Caco-2 (cell line): Measurements from ENCODE around the gene GCH1. TPM values are rescaled to one million over a fixed set of nuclear protein-coding genes. Genes with fewer than 3 reads are reported as not detected.

Experiments used
- BruUV-seq: library from RNA; stranded (reverse); fragments of 400-500 nt; replicated peaks from 2 replicates; lab custom pipeline; 2021; lab: Mats Ljungman, UMichigan
- CTCF ChIA-PET: fragments of 300-600 bp; sonication (Branson Sonifier 250); formaldehyde crosslinking; loops from one replicate; lab custom pipeline; 2022; ENCODE audit warnings: antibody characterized with exemption; lab: Charles Lee
- POLR2A ChIA-PET: fragments of 300-600 bp; sonication (Branson Sonifier 250); formaldehyde crosslinking; loops from one replicate; lab custom pipeline; 2022; ENCODE audit warnings: antibody characterized with exemption; lab: Charles Lee
- DNase-seq, 2 experiments: peaks; one replicate each; pipeline versions ENCODE4 v3.0.0 to v3.0.0-alpha.2; 2020 to 2022
- H3K27me3 ChIP-seq: replicated peaks from 2 replicates; pipeline ENCODE4 v1.6.0; 2011; ENCODE audit warnings: low read length; ENCODE audit not compliant: control insufficient read depth, insufficient read depth
- H3K36me3 ChIP-seq: 2 replicates; pipeline ENCODE4 v1.5.1; 2011; ENCODE audit warnings: low read length; ENCODE audit not compliant: control insufficient read depth, insufficient read depth
- H3K4me1 ChIP-seq: fragments of 250-450 bp; sonication (Bioruptor Pico); 2 replicates; pipeline ENCODE4 v1.5.1; 2020; ENCODE audit warnings: mild to moderate bottlenecking
- H3K4me3 ChIP-seq: 2 replicates; pipeline ENCODE4 v1.5.1; 2011; ENCODE audit warnings: low read depth, mild to moderate bottlenecking, control low read depth, low read length
- H3K9me3 ChIP-seq: fragments of 250-450 bp; sonication (Bioruptor Pico); 2 replicates; pipeline ENCODE4 v1.5.1; 2020; ENCODE audit warnings: mild to moderate bottlenecking, moderate library complexity
- H3K27ac Mint-ChIP-seq: one replicate; pipeline ENCODE4 v1.8.0; 2022; ENCODE audit warnings: mixed read lengths; ENCODE audit not compliant: unreplicated experiment
- H3K27me3 Mint-ChIP-seq: one replicate; pipeline ENCODE4 v1.8.0; 2022; ENCODE audit warnings: mixed read lengths; ENCODE audit not compliant: insufficient read depth, unreplicated experiment
- H3K36me3 Mint-ChIP-seq: one replicate; pipeline ENCODE4 v1.8.0; 2022; ENCODE audit warnings: mild to moderate bottlenecking, mixed read lengths; ENCODE audit not compliant: insufficient read depth, unreplicated experiment
- H3K4me1 Mint-ChIP-seq: one replicate; pipeline ENCODE4 v1.8.0; 2022; ENCODE audit warnings: low read depth, mixed read lengths; ENCODE audit not compliant: unreplicated experiment
- H3K4me3 Mint-ChIP-seq: one replicate; pipeline ENCODE4 v1.8.0; 2022; ENCODE audit warnings: mild to moderate bottlenecking, moderate library complexity, mixed read lengths; ENCODE audit not compliant: unreplicated experiment
- H3K9me3 Mint-ChIP-seq: one replicate; pipeline ENCODE4 v1.8.0; 2022; ENCODE audit warnings: mixed read lengths; ENCODE audit not compliant: unreplicated experiment
- CTCF ChIP-seq, 2 experiments: fragments of 200-600 bp in 1 of 2; IDR thresholded peaks; 1 replicate in 1 of 2; 2 replicates in 1 of 2; pipeline versions ENCODE4 v1.5.1 to v1.8.0; 2011 to 2022; ENCODE audit warnings: antibody characterized with exemption in 1 of 2, control low read depth in 1 of 2, inconsistent platforms in 1 of 2, low read depth in 1 of 2, low read length in 1 of 2, mild to moderate bottlenecking in 1 of 2, moderate library complexity in 1 of 2; ENCODE audit not compliant: insufficient read depth in 1 of 2, severe bottlenecking in 1 of 2, unreplicated experiment in 1 of 2
- intact Hi-C: fragments of 100-400 bp; cut with micrococcal nuclease; formaldehyde crosslinking; loops from one replicate; pipeline ENCODE4 v1.10.0; 2022; ENCODE audit not compliant: unreplicated experiment
- total RNA-seq: library from RNA; stranded (reverse); gene quantifications from 2 replicates; pipeline ENCODE4 v1.2.3, GENCODE V29; 2022

Gene GCH1
- total RNA-seq, 1 experiment from 2014 or later: 17.9 TPM

- Histone ChIP-seq H3K4me1 (peaks cover 5% of the 10 kb centered on the region), H3K27me3 (no peaks in the 10 kb centered on the region), H3K4me3 (no peak overlapping the region), H3K36me3 (no peaks in the 10 kb centered on the region), H3K9me3 (no peaks in the 10 kb centered on the region)
- Mint-ChIP-seq H3K27ac (no peak overlapping the region), H3K4me1 (peaks cover 7% of the 10 kb centered on the region), H3K4me3 (no peak overlapping the region), H3K27me3 (no peaks in the 10 kb centered on the region), H3K36me3 (peaks cover 4% of the 10 kb centered on the region), H3K9me3 (no peaks in the 10 kb centered on the region)
- ChIA-PET POLR2A (no interaction called here), CTCF (no interaction called here)
- no TSS peak for BruUV-seq
- no peak for DNase-seq
- no peak for TF ChIP-seq CTCF (IDR thresholded peaks at IDR 0.05; ENCODE audit: insufficient read depth in 1 of 2, low read depth in 1 of 2, low read length in 1 of 2, severe bottlenecking in 1 of 2, unreplicated experiment in 1 of 2)
- intact Hi-C loops: no loop called here
Measured at GRCh38 chr14:54867011-54867410, 35.6 kb downstream of the GCH1 start.

GRCh38 chr14:54866588-54866987 lies 36.0 kb downstream of the GCH1 start:
- H3K4me3 Mint-ChIP-seq: no peak overlapping the region
- no peaks in the 10 kb centered on the region for H3K27me3 Mint-ChIP-seq
- Histone ChIP-seq H3K27me3 (no peaks in the 10 kb centered on the region), H3K9me3 (no peaks in the 10 kb centered on the region), H3K4me3 (no peak overlapping the region), H3K36me3 (no peaks in the 10 kb centered on the region), H3K4me1 (peaks cover 5% of the 10 kb centered on the region)
- H3K27ac Mint-ChIP-seq: no peak overlapping the region
- intact Hi-C loops: no loop called here
- H3K4me1 Mint-ChIP-seq: peaks cover 6% of the 10 kb centered on the region
- no peak for TF ChIP-seq CTCF (IDR thresholded peaks at IDR 0.05; ENCODE audit: insufficient read depth in 1 of 2, low read depth in 1 of 2, low read length in 1 of 2, severe bottlenecking in 1 of 2, unreplicated experiment in 1 of 2)
- DNase-seq: no peak
- ChIA-PET CTCF (no interaction called here), POLR2A (no interaction called here)
- H3K9me3 Mint-ChIP-seq: no peaks in the 10 kb centered on the region
- H3K36me3 Mint-ChIP-seq: peaks cover 4% of the 10 kb centered on the region
- no TSS peak for BruUV-seq

GRCh38 chr14:54864526-54864925 lies 38.1 kb downstream of the GCH1 start:
- intact Hi-C loops: no loop called here
- BruUV-seq: no TSS peak
- Histone ChIP-seq H3K36me3 (no peaks in the 10 kb centered on the region), H3K4me1 (no peaks in the 10 kb centered on the region), H3K9me3 (no peaks in the 10 kb centered on the region), H3K4me3 (no peak overlapping the region), H3K27me3 (no peaks in the 10 kb centered on the region)
- no peak for TF ChIP-seq CTCF (IDR thresholded peaks at IDR 0.05; ENCODE audit: insufficient read depth in 1 of 2, low read depth in 1 of 2, low read length in 1 of 2, severe bottlenecking in 1 of 2, unreplicated experiment in 1 of 2)
- Mint-ChIP-seq H3K9me3 (no peaks in the 10 kb centered on the region), H3K4me1 (no peaks in the 10 kb centered on the region), H3K27ac (no peak overlapping the region), H3K4me3 (no peak overlapping the region), H3K36me3 (peaks cover 4% of the 10 kb centered on the region), H3K27me3 (no peaks in the 10 kb centered on the region)
- no peak for DNase-seq
- POLR2A ChIA-PET: no interaction called here
- CTCF ChIA-PET: no interaction called here
